Immature natural killer cell (primary cell): ENCODE measurements around the gene REEP6. TPM values are rescaled to one million over a fixed set of nuclear protein-coding genes. Genes with fewer than 3 reads are reported as not detected.

ENCODE experiments used
- DNase-seq, 3 donors: peaks; one replicate each; pipeline ENCODE4 v3.0.0; 2022; ENCODE audit warnings: mixed read lengths in 1 of 3
- H3K27ac Mint-ChIP-seq, 6 donors: one replicate each; pipeline ENCODE4 v1.8.0; 2020; ENCODE audit warnings: mixed read lengths in 6 of 6, mild to moderate bottlenecking in 5 of 6, inconsistent platforms in 4 of 6, moderate library complexity in 3 of 6
- H3K27me3 Mint-ChIP-seq, 3 donors: one replicate each; pipeline ENCODE4 v1.8.0; 2020 to 2021; ENCODE audit warnings: low read depth in 3 of 3, mild to moderate bottlenecking in 3 of 3, mixed read lengths in 3 of 3, moderate library complexity in 3 of 3, inconsistent platforms in 1 of 3
- H3K36me3 Mint-ChIP-seq, 3 donors: one replicate each; pipeline ENCODE4 v1.8.0; 2020; ENCODE audit warnings: mixed read lengths in 3 of 3, inconsistent platforms in 2 of 3, mild to moderate bottlenecking in 2 of 3
- H3K4me1 Mint-ChIP-seq, 2 donors: one replicate each; pipeline ENCODE4 v1.8.0; 2020; ENCODE audit warnings: inconsistent platforms in 2 of 2, mild to moderate bottlenecking in 2 of 2, mixed read lengths in 2 of 2, moderate library complexity in 1 of 2
- H3K4me3 Mint-ChIP-seq, 5 donors: one replicate each; pipeline ENCODE4 v1.8.0; 2020; ENCODE audit warnings: mild to moderate bottlenecking in 5 of 5, mixed read lengths in 5 of 5, inconsistent platforms in 3 of 5, moderate library complexity in 3 of 5
- H3K9me3 Mint-ChIP-seq, 6 donors: one replicate each; pipeline ENCODE4 v1.8.0; 2020; ENCODE audit warnings: mild to moderate bottlenecking in 6 of 6, mixed read lengths in 6 of 6, inconsistent platforms in 4 of 6, moderate library complexity in 3 of 6
- polyA plus RNA-seq, 3 donors: library from polyadenylated mRNA; unstranded; fragments of 300-500 nt; fragmentation: Illumina TruSeq; gene quantifications; one replicate each; pipeline ENCODE4 v1.2.3, GENCODE V29; 2021

The REEP6 gene
- 1 to 10 TPM; 4.0 to 7.1 (median 6.4) TPM for polyA plus RNA-seq

DNA sequence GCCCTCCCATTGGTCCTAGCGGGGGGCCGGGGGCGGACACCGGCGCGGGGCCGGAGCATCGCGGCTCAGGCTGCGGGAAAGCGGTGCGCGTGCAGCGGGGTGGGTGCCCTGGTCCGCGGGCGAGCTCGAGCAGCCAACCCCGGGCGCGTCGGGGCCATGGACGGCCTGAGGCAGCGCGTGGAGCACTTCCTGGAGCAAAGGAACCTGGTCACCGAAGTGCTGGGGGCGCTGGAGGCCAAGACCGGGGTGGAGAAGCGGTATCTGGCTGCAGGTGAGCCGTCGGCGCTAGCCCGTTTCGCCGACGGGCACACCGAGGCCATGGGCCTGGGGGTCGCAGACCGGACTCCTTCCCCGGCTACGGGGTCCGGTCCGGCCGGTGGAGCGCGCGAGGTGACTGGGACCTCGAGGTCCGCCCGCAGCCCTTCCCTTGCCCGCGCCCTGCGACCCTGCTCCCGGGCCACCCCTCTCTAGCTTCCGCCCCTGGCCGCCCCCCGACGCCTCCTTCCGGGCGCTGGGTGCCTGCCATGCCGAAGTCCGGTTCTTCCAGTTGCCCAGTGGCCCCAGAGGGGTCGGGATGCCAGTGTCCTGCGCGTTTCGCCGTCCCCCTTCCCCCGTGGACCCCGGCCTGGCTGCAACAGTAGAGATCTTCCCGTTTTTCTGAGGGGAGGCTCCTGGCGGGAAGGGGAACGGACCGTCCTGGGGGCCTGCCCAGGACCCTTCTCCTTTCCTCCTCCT is at the start of gene REEP6:
REEP6 (plus strand) TSS at position 68 of the 735 bp plus-strand sequence; CDS start at position 157, 89 bp downstream.
- H3K9me3 Mint-ChIP-seq, result no peaks in the 10 kb centered on the region

GRCh38 chr19:1441677-1442438 is 49.1 kb upstream of the REEP6 start:
- Mint-ChIP-seq H3K4me3 (peak overlapping the region in 3 of 5 donors; percentile 14 to 96 (median 36)), H3K9me3 (no peaks in the 10 kb centered on the region), H3K36me3 (peaks cover 0 to 11% (median 0%) of the 10 kb centered on the region in 3 donors), H3K27ac (peak overlapping the region in 3 of 6 donors; percentile 12 to 68 (median 67)), H3K27me3 (peaks cover 9 to 25% (median 13%) of the 10 kb centered on the region in 3 donors), H3K4me1 (peaks cover 22 to 47% of the 10 kb centered on the region in 2 donors)
- no peak for DNase-seq

More for the DNA sequence above, at the start of gene REEP6:
- peaks cover 12 to 14% of the 10 kb centered on the region in 2 donors for H3K4me1 Mint-ChIP-seq
- H3K27ac Mint-ChIP-seq, result peak within 1 kb of the TSS; percentile 69 to 93 (median 87)
- no peak for DNase-seq
- H3K4me3 Mint-ChIP-seq, result peak within 1 kb of the TSS; percentile 82 to 92 (median 87)
- peaks cover 6 to 9% (median 6%) of the 10 kb centered on the region in 3 donors for H3K27me3 Mint-ChIP-seq
- no peaks in the 10 kb centered on the region for H3K36me3 Mint-ChIP-seq

GRCh38 chr19:1445185-1445931 is 45.6 kb upstream of the REEP6 start:
- peaks cover 10 to 36% (median 14%) of the 10 kb centered on the region in 3 donors for H3K27me3 Mint-ChIP-seq
- H3K9me3 Mint-ChIP-seq, result no peaks in the 10 kb centered on the region
- H3K27ac Mint-ChIP-seq, result peak overlapping the region in 4 of 6 donors; percentile 44 to 76 (median 55)
- DNase-seq, result peak; percentile 79 to 84 (median 82)
- peaks cover 0 to 7% (median 0%) of the 10 kb centered on the region in 3 donors for H3K36me3 Mint-ChIP-seq
- peak overlapping the region; percentile 78 to 82 (median 79) for H3K4me3 Mint-ChIP-seq
- H3K4me1 Mint-ChIP-seq, result peaks cover 23 to 40% of the 10 kb centered on the region in 2 donors

GRCh38 chr19:1445932-1446712 is 44.9 kb upstream of the REEP6 start:
- no peaks in the 10 kb centered on the region for H3K9me3 Mint-ChIP-seq
- H3K4me3 Mint-ChIP-seq, result no peak overlapping the region
- DNase-seq, result no peak
- peaks cover 17 to 40% (median 18%) of the 10 kb centered on the region in 3 donors for H3K27me3 Mint-ChIP-seq
- peaks cover 0 to 4% (median 0%) of the 10 kb centered on the region in 3 donors for H3K36me3 Mint-ChIP-seq
- H3K27ac Mint-ChIP-seq, result no peak overlapping the region
- H3K4me1 Mint-ChIP-seq, result peaks cover 21 to 39% of the 10 kb centered on the region in 2 donors

GRCh38 chr19:1446713-1447481 is 44.1 kb upstream of the REEP6 start:
- peak overlapping the region in 4 of 5 donors; percentile 53 to 69 (median 58) for H3K4me3 Mint-ChIP-seq
- H3K9me3 Mint-ChIP-seq, result no peaks in the 10 kb centered on the region
- DNase-seq, result peak in 1 of 3 donors; percentile 36
- peaks cover 21 to 38% of the 10 kb centered on the region in 2 donors for H3K4me1 Mint-ChIP-seq
- peaks cover 17 to 43% (median 18%) of the 10 kb centered on the region in 3 donors for H3K27me3 Mint-ChIP-seq
- no peaks in the 10 kb centered on the region for H3K36me3 Mint-ChIP-seq
- H3K27ac Mint-ChIP-seq, result no peak overlapping the region

GRCh38 chr19:1447504-1447903 is 43.5 kb upstream of the REEP6 start:
- no peak for DNase-seq
- peak overlapping the region; percentile 48 to 69 (median 49) for H3K4me3 Mint-ChIP-seq
- peak overlapping the region in 1 of 6 donors; percentile 71 for H3K27ac Mint-ChIP-seq
- peaks cover 21 to 32% of the 10 kb centered on the region in 2 donors for H3K4me1 Mint-ChIP-seq
- H3K27me3 Mint-ChIP-seq, result peaks cover 17 to 41% (median 22%) of the 10 kb centered on the region in 3 donors
- no peaks in the 10 kb centered on the region for H3K36me3 Mint-ChIP-seq
- no peaks in the 10 kb centered on the region for H3K9me3 Mint-ChIP-seq

- Mint-ChIP-seq H3K36me3 (no peaks in the 10 kb centered on the region), H3K27ac (no peak overlapping the region), H3K27me3 (peaks cover 17 to 41% (median 22%) of the 10 kb centered on the region in 3 donors), H3K9me3 (no peaks in the 10 kb centered on the region), H3K4me1 (peaks cover 21 to 30% of the 10 kb centered on the region in 2 donors), H3K4me3 (peak overlapping the region in 2 of 5 donors; percentile 12 to 15)
- no peak for DNase-seq
These were observed 43.0 kb upstream of the REEP6 start for GRCh38 chr19:1447944-1448343.

DNA sequence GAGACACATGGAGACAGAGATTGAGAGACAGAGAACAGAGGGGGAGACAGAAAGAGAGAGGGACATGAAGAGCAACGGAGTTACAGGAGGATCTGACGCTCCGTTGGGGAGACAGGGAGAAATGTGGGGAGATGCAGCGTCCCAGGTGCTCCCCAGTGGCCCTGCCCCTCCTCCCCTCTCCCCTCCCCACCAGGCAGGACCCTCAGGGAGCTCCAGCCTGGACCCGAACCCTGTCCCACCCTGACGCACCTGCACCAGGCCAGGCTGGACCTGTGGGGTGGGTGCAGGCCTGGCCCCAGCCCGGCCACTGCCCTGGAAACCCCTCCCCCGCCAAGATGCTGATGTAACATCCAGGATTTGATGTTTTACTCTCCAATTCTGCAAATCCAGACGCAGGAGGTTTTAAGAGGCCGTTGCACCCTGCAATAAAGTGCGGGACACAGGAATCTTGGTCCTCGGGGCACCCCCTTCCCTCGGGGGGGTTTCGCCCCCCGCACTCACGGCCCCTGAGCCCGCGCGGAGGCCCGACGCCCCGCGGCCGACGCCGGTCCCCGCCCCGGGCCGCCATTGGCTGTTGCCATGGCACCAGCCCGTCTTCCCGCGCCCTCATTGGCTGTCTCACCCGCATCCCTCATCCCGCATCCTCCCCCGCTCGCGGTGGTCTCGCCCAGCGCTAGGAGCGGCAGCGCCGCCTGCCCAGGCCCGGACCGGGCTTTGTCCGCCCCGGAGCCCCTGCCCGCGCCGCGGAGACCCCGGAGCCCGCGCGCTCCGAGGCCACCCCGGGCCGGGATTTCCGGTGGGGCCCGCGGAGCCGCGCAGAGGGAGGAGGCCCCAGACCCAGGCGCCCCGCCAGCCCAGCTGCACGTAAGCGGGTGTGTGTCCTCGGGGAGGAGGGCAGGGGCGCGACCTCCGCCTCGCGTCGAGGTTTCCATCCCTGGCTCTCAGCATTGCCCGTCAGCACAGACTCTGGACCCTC is 41.2 kb upstream of the REEP6 start, which contains the start of gene APC2:
APC2 (plus strand) TSS at position 655 of the 976 bp plus-strand sequence. CDS start 2,881 bp downstream, outside the sequence.
- H3K27me3 Mint-ChIP-seq, result peaks cover 18 to 36% (median 24%) of the 10 kb centered on the region in 3 donors
- H3K36me3 Mint-ChIP-seq, result no peaks in the 10 kb centered on the region
- peak in 2 of 3 donors; percentile 37 to 43 for DNase-seq
- peak within 1 kb of the TSS in 2 of 6 donors; percentile 30 to 45 for H3K27ac Mint-ChIP-seq
- peaks cover 21 to 25% of the 10 kb centered on the region in 2 donors for H3K4me1 Mint-ChIP-seq
- peak within 1 kb of the TSS in 3 of 5 donors; percentile 26 to 62 (median 61) for H3K4me3 Mint-ChIP-seq
- H3K9me3 Mint-ChIP-seq, result no peaks in the 10 kb centered on the region

DNA sequence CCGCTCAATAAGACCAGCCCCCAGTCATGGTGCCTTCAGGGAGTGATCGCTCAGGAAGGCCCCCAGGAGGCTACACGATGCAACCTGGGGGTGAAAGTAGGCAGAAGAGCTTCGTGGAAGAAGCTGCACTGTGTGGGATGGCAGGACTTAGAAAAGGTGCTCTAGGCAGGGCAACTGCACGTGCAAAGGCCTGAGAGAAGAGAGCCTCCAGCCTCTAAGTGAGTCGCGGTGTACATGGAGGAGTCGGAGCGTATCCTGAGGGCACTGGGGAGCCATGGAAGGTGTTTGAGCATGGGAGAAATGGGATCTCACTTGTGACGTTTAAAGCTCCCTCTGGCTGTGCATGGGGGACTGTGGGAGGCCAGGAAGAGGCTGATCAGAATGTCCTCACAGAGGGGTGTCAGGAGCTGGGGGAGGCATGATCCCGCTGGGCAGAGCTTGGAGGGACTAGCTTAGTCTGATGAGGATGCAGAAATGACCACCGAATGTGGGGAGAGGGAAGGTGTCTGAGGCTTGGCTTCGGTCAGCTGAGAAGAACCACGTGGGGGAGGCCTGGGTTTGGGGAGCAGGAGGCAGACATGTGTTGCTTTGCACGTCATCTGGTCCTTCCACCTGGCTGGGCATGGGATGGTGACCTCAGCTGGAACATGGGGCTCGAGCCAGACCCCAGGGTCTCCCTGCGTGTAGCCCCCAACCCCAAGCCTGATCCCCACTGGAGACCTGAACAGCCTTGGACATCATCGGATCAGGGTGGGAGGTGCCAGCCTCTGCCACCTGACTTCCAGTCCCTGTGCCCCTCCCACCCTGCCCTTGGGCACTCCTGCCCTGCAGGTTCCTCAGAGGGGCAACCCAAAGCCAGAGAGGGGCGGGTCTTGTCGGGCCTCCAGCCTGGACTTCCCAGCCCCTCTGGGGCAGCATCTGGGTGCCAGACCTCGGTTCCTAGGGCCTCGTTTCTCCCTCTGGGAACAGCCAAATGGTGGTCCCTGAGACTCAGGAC is 39.9 kb upstream of the REEP6 start:
- DNase-seq, result no peak
- peak overlapping the region in 2 of 6 donors; percentile 30 to 45 for H3K27ac Mint-ChIP-seq
- no peaks in the 10 kb centered on the region for H3K36me3 Mint-ChIP-seq
- H3K4me1 Mint-ChIP-seq, result peaks cover 26% of the 10 kb centered on the region in 2 donors
- peaks cover 20 to 35% (median 25%) of the 10 kb centered on the region in 3 donors for H3K27me3 Mint-ChIP-seq
- no peaks in the 10 kb centered on the region for H3K9me3 Mint-ChIP-seq
- peak overlapping the region in 2 of 5 donors; percentile 60 to 61 for H3K4me3 Mint-ChIP-seq
